ENCODE data around the gene ABHD12B. TPM values are rescaled to one million over a fixed set of nuclear protein-coding genes. Genes with fewer than 3 reads are reported as not detected.

The ABHD12B gene
- total and polyA plus RNA-seq, 9 of the 15 experiments (the other 6 are each of a cell fraction or from before 2014, with no cell fraction given): not detected

DNA sequence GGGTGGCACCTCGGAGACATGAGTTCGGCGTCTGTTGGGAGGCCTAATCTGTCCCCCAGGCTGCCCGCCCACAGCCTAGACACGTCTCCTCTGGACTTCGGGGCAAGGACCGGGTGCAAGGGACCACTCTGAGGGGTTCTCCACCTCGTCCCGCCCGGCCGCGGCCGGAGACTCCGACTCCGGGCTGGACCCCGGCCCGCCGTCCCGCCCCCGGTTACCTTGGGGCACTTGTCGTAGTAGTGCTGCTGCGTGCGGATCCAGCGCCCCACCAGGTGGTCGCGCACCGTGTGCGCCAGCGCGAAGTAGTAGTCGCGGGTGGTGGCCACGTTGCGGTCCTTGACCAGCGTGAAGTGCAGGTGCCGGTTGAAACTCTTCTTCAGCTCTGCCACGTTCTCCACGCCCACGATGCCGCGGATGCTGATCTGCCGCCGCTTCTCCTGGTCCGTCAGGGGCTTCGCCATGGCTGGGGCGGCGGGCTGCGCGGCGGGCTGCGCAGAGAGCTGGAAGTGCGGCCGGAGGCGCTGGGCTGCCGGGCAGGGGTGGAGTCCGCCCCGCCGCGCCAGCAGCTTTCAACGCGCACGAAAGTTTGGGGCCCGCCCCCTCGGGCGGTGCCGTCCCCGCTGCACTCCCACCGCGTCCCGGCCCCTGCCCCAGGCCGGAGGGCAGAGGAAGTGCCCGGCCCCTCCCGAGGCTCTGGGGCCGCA, 72.2 kb downstream of the ABHD12B start, which contains the start of gene PYGL (continued):
- TF ChIP-seq, protein P1, sequence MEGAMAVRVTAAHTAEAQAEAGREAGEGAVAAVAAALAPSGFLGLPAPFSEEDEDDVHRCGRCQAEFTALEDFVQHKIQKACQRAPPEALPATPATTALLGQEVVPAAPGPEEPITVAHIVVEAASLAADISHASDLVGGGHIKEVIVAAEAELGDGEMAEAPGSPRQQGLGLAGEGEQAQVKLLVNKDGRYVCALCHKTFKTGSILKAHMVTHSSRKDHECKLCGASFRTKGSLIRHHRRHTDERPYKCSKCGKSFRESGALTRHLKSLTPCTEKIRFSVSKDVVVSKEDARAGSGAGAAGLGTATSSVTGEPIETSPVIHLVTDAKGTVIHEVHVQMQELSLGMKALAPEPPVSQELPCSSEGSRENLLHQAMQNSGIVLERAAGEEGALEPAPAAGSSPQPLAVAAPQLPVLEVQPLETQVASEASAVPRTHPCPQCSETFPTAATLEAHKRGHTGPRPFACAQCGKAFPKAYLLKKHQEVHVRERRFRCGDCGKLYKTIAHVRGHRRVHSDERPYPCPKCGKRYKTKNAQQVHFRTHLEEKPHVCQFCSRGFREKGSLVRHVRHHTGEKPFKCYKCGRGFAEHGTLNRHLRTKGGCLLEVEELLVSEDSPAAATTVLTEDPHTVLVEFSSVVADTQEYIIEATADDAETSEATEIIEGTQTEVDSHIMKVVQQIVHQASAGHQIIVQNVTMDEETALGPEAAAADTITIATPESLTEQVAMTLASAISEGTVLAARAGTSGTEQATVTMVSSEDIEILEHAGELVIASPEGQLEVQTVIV (CRISPR knock-in tag; IDR thresholded peaks at IDR 0.05; ENCODE audit: borderline replicate concordance): no peak
- TF ChIP-seq, protein P2, sequence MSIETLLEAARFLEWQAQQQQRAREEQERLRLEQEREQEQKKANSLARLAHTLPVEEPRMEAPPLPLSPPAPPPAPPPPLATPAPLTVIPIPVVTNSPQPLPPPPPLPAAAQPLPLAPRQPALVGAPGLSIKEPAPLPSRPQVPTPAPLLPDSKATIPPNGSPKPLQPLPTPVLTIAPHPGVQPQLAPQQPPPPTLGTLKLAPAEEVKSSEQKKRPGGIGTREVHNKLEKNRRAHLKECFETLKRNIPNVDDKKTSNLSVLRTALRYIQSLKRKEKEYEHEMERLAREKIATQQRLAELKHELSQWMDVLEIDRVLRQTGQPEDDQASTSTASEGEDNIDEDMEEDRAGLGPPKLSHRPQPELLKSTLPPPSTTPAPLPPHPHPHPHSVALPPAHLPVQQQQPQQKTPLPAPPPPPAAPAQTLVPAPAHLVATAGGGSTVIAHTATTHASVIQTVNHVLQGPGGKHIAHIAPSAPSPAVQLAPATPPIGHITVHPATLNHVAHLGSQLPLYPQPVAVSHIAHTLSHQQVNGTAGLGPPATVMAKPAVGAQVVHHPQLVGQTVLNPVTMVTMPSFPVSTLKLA (conservative IDR thresholded peaks at IDR 0.05): peak in 1 of 2 experiments; percentile 35; a peak in 1 of 4 replicates
- 0 out of 2 replicates have a peak, but pooled peaks have one; percentile 34 for TF ChIP-seq HNRNPL (IDR thresholded peaks at IDR 0.05; ENCODE audit: low read depth, low read length)
- TF ChIP-seq, protein P3, sequence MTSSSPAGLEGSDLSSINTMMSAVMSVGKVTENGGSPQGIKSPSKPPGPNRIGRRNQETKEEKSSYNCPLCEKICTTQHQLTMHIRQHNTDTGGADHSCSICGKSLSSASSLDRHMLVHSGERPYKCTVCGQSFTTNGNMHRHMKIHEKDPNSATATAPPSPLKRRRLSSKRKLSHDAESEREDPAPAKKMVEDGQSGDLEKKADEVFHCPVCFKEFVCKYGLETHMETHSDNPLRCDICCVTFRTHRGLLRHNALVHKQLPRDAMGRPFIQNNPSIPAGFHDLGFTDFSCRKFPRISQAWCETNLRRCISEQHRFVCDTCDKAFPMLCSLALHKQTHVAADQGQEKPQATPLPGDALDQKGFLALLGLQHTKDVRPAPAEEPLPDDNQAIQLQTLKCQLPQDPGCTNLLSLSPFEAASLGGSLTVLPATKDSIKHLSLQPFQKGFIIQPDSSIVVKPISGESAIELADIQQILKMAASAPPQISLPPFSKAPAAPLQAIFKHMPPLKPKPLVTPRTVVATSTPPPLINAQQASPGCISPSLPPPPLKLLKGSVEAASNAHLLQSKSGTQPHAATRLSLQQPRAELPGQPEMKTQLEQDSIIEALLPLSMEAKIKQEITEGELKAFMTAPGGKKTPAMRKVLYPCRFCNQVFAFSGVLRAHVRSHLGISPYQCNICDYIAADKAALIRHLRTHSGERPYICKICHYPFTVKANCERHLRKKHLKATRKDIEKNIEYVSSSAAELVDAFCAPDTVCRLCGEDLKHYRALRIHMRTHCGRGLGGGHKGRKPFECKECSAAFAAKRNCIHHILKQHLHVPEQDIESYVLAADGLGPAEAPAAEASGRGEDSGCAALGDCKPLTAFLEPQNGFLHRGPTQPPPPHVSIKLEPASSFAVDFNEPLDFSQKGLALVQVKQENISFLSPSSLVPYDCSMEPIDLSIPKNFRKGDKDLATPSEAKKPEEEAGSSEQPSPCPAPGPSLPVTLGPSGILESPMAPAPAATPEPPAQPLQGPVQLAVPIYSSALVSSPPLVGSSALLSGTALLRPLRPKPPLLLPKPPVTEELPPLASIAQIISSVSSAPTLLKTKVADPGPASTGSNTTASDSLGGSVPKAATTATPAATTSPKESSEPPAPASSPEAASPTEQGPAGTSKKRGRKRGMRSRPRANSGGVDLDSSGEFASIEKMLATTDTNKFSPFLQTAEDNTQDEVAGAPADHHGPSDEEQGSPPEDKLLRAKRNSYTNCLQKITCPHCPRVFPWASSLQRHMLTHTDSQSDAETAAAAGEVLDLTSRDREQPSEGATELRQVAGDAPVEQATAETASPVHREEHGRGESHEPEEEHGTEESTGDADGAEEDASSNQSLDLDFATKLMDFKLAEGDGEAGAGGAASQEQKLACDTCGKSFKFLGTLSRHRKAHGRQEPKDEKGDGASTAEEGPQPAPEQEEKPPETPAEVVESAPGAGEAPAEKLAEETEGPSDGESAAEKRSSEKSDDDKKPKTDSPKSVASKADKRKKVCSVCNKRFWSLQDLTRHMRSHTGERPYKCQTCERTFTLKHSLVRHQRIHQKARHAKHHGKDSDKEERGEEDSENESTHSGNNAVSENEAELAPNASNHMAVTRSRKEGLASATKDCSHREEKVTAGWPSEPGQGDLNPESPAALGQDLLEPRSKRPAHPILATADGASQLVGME (CRISPR knock-in tag; IDR thresholded peaks at IDR 0.05): 0 out of 2 replicates have a peak, but pooled peaks have one; percentile 42
- TF ChIP-seq, protein P4, sequence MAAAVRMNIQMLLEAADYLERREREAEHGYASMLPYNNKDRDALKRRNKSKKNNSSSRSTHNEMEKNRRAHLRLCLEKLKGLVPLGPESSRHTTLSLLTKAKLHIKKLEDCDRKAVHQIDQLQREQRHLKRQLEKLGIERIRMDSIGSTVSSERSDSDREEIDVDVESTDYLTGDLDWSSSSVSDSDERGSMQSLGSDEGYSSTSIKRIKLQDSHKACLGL (CRISPR knock-in tag; IDR thresholded peaks at IDR 0.05; ENCODE audit: borderline replicate concordance, poor library complexity, severe bottlenecking): no peak
- no peak; a peak in 1 of 4 replicates for TF ChIP-seq KDM4B (IDR thresholded peaks at IDR 0.05; ENCODE audit: borderline replicate concordance in 2 of 2, low read depth in 1 of 2)
- no peak for TF ChIP-seq ZNF717 (CRISPR knock-in tag; IDR thresholded peaks at IDR 0.05)
- TF ChIP-seq, protein P5, sequence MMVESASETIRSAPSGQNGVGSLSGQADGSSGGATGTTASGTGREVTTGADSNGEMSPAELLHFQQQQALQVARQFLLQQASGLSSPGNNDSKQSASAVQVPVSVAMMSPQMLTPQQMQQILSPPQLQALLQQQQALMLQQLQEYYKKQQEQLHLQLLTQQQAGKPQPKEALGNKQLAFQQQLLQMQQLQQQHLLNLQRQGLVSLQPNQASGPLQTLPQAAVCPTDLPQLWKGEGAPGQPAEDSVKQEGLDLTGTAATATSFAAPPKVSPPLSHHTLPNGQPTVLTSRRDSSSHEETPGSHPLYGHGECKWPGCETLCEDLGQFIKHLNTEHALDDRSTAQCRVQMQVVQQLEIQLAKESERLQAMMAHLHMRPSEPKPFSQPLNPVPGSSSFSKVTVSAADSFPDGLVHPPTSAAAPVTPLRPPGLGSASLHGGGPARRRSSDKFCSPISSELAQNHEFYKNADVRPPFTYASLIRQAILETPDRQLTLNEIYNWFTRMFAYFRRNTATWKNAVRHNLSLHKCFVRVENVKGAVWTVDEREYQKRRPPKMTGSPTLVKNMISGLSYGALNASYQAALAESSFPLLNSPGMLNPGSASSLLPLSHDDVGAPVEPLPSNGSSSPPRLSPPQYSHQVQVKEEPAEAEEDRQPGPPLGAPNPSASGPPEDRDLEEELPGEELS (CRISPR knock-in tag; IDR thresholded peaks at IDR 0.05; ENCODE audit: borderline replicate concordance): 0 out of 2 replicates have a peak, but pooled peaks have one; percentile 63
- no peak for TF ChIP-seq XRCC4 (IDR thresholded peaks at IDR 0.05; ENCODE audit: extremely low read depth, insufficient read depth, insufficient read length)
- TF ChIP-seq, protein P6, sequence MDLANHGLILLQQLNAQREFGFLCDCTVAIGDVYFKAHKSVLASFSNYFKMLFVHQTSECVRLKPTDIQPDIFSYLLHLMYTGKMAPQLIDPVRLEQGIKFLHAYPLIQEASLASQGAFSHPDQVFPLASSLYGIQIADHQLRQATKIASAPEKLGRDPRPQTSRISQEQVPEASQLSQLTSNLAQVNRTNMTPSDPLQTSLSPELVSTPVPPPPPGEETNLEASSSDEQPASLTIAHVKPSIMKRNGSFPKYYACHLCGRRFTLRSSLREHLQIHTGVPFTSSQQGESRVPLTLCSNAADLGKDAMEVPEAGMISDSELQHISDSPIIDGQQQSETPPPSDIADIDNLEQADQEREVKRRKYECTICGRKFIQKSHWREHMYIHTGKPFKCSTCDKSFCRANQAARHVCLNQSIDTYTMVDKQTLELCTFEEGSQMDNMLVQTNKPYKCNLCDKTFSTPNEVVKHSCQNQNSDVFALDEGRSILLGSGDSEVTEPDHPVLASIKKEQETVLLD (IDR thresholded peaks at IDR 0.05): no peak
- TF ChIP-seq MCM2 (IDR thresholded peaks at IDR 0.05; ENCODE audit: low read depth): no peak
